ENCODE results near the gene IFNA2.

- TF ChIP-seq, protein P1, sequence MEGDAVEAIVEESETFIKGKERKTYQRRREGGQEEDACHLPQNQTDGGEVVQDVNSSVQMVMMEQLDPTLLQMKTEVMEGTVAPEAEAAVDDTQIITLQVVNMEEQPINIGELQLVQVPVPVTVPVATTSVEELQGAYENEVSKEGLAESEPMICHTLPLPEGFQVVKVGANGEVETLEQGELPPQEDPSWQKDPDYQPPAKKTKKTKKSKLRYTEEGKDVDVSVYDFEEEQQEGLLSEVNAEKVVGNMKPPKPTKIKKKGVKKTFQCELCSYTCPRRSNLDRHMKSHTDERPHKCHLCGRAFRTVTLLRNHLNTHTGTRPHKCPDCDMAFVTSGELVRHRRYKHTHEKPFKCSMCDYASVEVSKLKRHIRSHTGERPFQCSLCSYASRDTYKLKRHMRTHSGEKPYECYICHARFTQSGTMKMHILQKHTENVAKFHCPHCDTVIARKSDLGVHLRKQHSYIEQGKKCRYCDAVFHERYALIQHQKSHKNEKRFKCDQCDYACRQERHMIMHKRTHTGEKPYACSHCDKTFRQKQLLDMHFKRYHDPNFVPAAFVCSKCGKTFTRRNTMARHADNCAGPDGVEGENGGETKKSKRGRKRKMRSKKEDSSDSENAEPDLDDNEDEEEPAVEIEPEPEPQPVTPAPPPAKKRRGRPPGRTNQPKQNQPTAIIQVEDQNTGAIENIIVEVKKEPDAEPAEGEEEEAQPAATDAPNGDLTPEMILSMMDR (IDR thresholded peaks at IDR 0.05; ENCODE audit: insufficient read depth, low read length), result no peak
- TF ChIP-seq, protein P2, sequence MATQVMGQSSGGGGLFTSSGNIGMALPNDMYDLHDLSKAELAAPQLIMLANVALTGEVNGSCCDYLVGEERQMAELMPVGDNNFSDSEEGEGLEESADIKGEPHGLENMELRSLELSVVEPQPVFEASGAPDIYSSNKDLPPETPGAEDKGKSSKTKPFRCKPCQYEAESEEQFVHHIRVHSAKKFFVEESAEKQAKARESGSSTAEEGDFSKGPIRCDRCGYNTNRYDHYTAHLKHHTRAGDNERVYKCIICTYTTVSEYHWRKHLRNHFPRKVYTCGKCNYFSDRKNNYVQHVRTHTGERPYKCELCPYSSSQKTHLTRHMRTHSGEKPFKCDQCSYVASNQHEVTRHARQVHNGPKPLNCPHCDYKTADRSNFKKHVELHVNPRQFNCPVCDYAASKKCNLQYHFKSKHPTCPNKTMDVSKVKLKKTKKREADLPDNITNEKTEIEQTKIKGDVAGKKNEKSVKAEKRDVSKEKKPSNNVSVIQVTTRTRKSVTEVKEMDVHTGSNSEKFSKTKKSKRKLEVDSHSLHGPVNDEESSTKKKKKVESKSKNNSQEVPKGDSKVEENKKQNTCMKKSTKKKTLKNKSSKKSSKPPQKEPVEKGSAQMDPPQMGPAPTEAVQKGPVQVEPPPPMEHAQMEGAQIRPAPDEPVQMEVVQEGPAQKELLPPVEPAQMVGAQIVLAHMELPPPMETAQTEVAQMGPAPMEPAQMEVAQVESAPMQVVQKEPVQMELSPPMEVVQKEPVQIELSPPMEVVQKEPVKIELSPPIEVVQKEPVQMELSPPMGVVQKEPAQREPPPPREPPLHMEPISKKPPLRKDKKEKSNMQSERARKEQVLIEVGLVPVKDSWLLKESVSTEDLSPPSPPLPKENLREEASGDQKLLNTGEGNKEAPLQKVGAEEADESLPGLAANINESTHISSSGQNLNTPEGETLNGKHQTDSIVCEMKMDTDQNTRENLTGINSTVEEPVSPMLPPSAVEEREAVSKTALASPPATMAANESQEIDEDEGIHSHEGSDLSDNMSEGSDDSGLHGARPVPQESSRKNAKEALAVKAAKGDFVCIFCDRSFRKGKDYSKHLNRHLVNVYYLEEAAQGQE (IDR thresholded peaks at IDR 0.05; ENCODE audit: insufficient replicate concordance, low read depth), result no peak
Observed at GRCh38 chr9:21348430-21348970, 36.7 kb downstream of the IFNA2 start.

All from HL-60 (cell line).